Liver (tissue), 9 donors: Measurements from ENCODE around the gene TEX9. TPM values are rescaled to one million over a fixed set of nuclear protein-coding genes. Genes with fewer than 3 reads are reported as not detected.

Source experiments
- DNase-seq: peaks from one replicate; pipeline ENCODE4 v3.0.0-alpha.2; 2017; ENCODE audit warnings: low spot score
- H3K27ac ChIP-seq, 2 donors: one replicate each; pipeline ENCODE4 v1.7.0; 2013; ENCODE audit warnings: inconsistent platforms in 2 of 2, low read length in 2 of 2, control low read depth in 1 of 2, low read depth in 1 of 2, mild to moderate bottlenecking in 1 of 2
- H3K27me3 ChIP-seq, 4 donors: one replicate each; pipeline versions ENCODE4 v1.6.1 to v1.7.0; 2013; ENCODE audit warnings: low read length in 3 of 4, inconsistent platforms in 1 of 4, mild to moderate bottlenecking in 1 of 4, moderate library complexity in 1 of 4; ENCODE audit not compliant: control insufficient read depth in 4 of 4, insufficient read depth in 4 of 4
- H3K36me3 ChIP-seq, 4 donors: one replicate each; pipeline versions ENCODE4 v1.6.1 to v1.7.0; 2013; ENCODE audit warnings: low read length in 3 of 4, mild to moderate bottlenecking in 3 of 4, low read depth in 1 of 4, moderate library complexity in 1 of 4; ENCODE audit not compliant: control insufficient read depth in 4 of 4, insufficient read depth in 3 of 4
- H3K4me1 ChIP-seq, 4 donors: one replicate each; pipeline versions ENCODE4 v1.6.1 to v1.7.0; 2013; ENCODE audit warnings: low read length in 3 of 4, mild to moderate bottlenecking in 3 of 4, moderate library complexity in 1 of 4; ENCODE audit not compliant: control insufficient read depth in 4 of 4, insufficient read depth in 4 of 4
- H3K4me3 ChIP-seq, 3 donors: one replicate each; pipeline versions ENCODE4 v1.6.1 to v1.7.0; 2013; ENCODE audit warnings: low read length in 3 of 3, control low read depth in 1 of 3, low read depth in 1 of 3, mild to moderate bottlenecking in 1 of 3
- H3K9ac ChIP-seq, 2 donors: one replicate each; pipeline ENCODE4 v1.7.0; 2013; ENCODE audit warnings: low read length in 2 of 2, mild to moderate bottlenecking in 2 of 2, moderate library complexity in 2 of 2, control low read depth in 1 of 2, low read depth in 1 of 2
- H3K9me3 ChIP-seq, 4 donors: one replicate each; pipeline versions ENCODE4 v1.6.1 to v1.7.0; 2013; ENCODE audit warnings: low read length in 3 of 4; ENCODE audit not compliant: control insufficient read depth in 4 of 4
- CTCF ChIP-seq: fragments of 150-350 bp; IDR thresholded peaks from 2 replicates; pipeline ENCODE4 v1.5.1; 2017; ENCODE audit warnings: improper control_type of control experiment, low read depth, low read length; ENCODE audit not compliant: missing input control
- EGR1 ChIP-seq, 2 donors: IDR thresholded peaks; 2 replicates each; pipeline ENCODE4 v1.6.1; 2016 to 2018; ENCODE audit warnings: antibody characterized with exemption in 2 of 2, low read depth in 2 of 2
- FOXA1 ChIP-seq: IDR thresholded peaks from 2 replicates; pipeline ENCODE4 v1.6.1; 2016; ENCODE audit warnings: antibody characterized with exemption
- FOXA2 ChIP-seq: IDR thresholded peaks from 2 replicates; pipeline ENCODE4 v1.6.1; 2016; ENCODE audit warnings: antibody characterized with exemption
- GABPA ChIP-seq, 2 donors: IDR thresholded peaks in 1 of 2; conservative IDR thresholded peaks in 1 of 2; 2 replicates each; pipeline ENCODE4 v1.6.1; 2016; ENCODE audit warnings: antibody characterized with exemption in 2 of 2, mild to moderate bottlenecking in 1 of 2, moderate library complexity in 1 of 2
- HNF4A ChIP-seq, 2 donors: conservative IDR thresholded peaks; 2 replicates each; pipeline ENCODE4 v1.6.1; 2016; ENCODE audit warnings: antibody characterized with exemption in 2 of 2, mild to moderate bottlenecking in 2 of 2
- HNF4G ChIP-seq: IDR thresholded peaks from 2 replicates; pipeline ENCODE4 v1.6.1; 2016; ENCODE audit warnings: antibody characterized with exemption
- JUND ChIP-seq, 2 donors: IDR thresholded peaks; 2 replicates each; pipeline ENCODE4 v1.6.1; 2016; ENCODE audit warnings: antibody characterized with exemption in 2 of 2
- MAX ChIP-seq: IDR thresholded peaks from 2 replicates; pipeline ENCODE4 v1.6.1; 2016; ENCODE audit warnings: antibody characterized with exemption
- NR2F2 ChIP-seq: IDR thresholded peaks from 2 replicates; pipeline ENCODE4 v1.6.1; 2016; ENCODE audit warnings: antibody characterized with exemption
- RAD21 ChIP-seq, 2 donors: IDR thresholded peaks; 2 replicates each; pipeline ENCODE4 v1.6.1; 2016; ENCODE audit warnings: antibody characterized with exemption in 2 of 2, mild to moderate bottlenecking in 2 of 2
- RXRA ChIP-seq, 2 donors: IDR thresholded peaks; 2 replicates each; pipeline ENCODE4 v1.6.1; 2017 to 2018; ENCODE audit warnings: antibody characterized with exemption in 2 of 2, mild to moderate bottlenecking in 1 of 2
- TAF1 ChIP-seq: conservative IDR thresholded peaks from 2 replicates; pipeline ENCODE4 v1.6.1; 2016; ENCODE audit warnings: antibody characterized with exemption, mild to moderate bottlenecking
- WGBS: extraction: QIAGEN DNeasy Blood & Tissue Kit; methylation state at CpG from one replicate; pipeline ENCODE4 v1.1.7; 2013; 5-methylcytosine and 5-hydroxymethylcytosine counted together
- polyA plus RNA-seq, 2 donors: library from polyadenylated mRNA; stranded (reverse) in 1 of 2; unstranded in 1 of 2; fragments of 200-250 nt in 1 of 2; fragments of >200 nt in 1 of 2; fragmentation: Nextera tagmentation in 1 of 2; extraction: Ambion mirVana in 1 of 2; gene quantifications; one replicate each; pipeline versions ENCODE4 v1.2.1 to v1.2.3, GENCODE V29; 2013 to 2015
- total RNA-seq, 2 donors: library from RNA; depleted of rRNA; stranded (reverse); fragments of >200 nt; gene quantifications; one replicate each; pipeline ENCODE4 v1.2.3, GENCODE V29; 2014
- TF ChIP-seq, protein P1 (sequence below): IDR thresholded peaks from 2 replicates; pipeline ENCODE4 v1.6.1; 2016; ENCODE audit warnings: antibody characterized with exemption, mild to moderate bottlenecking
- TF ChIP-seq, protein P2 (sequence below): IDR thresholded peaks from 2 replicates; pipeline ENCODE4 v1.6.1; 2016; ENCODE audit warnings: antibody characterized with exemption
- donor health status: healthy.
- donor health status: healthy.
- donor health status: healthy.
- donor health status: healthy.
- donor health status: healthy.

Gene TEX9
- total and polyA plus RNA-seq, 4 donors: 0.48 to 1.4 (median 0.90) TPM

- TF ChIP-seq HNF4A (conservative IDR thresholded peaks at IDR 0.05): no peak
- TF ChIP-seq TAF1: no peak
- no peak for TF ChIP-seq NR2F2
- no peak for TF ChIP-seq CTCF
- no peak for TF ChIP-seq RAD21 (IDR thresholded peaks at IDR 0.05)
- TF ChIP-seq FOXA2: no peak
- TF ChIP-seq HNF4G: no peak
- no peak for TF ChIP-seq MAX
- no peak for TF ChIP-seq GABPA (IDR thresholded peaks at IDR 0.05 in 1 of 2, conservative IDR thresholded peaks at IDR 0.05 in 1 of 2)
- TF ChIP-seq, protein P1, sequence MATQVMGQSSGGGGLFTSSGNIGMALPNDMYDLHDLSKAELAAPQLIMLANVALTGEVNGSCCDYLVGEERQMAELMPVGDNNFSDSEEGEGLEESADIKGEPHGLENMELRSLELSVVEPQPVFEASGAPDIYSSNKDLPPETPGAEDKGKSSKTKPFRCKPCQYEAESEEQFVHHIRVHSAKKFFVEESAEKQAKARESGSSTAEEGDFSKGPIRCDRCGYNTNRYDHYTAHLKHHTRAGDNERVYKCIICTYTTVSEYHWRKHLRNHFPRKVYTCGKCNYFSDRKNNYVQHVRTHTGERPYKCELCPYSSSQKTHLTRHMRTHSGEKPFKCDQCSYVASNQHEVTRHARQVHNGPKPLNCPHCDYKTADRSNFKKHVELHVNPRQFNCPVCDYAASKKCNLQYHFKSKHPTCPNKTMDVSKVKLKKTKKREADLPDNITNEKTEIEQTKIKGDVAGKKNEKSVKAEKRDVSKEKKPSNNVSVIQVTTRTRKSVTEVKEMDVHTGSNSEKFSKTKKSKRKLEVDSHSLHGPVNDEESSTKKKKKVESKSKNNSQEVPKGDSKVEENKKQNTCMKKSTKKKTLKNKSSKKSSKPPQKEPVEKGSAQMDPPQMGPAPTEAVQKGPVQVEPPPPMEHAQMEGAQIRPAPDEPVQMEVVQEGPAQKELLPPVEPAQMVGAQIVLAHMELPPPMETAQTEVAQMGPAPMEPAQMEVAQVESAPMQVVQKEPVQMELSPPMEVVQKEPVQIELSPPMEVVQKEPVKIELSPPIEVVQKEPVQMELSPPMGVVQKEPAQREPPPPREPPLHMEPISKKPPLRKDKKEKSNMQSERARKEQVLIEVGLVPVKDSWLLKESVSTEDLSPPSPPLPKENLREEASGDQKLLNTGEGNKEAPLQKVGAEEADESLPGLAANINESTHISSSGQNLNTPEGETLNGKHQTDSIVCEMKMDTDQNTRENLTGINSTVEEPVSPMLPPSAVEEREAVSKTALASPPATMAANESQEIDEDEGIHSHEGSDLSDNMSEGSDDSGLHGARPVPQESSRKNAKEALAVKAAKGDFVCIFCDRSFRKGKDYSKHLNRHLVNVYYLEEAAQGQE: no peak
- TF ChIP-seq JUND (IDR thresholded peaks at IDR 0.05): no peak
- TF ChIP-seq RXRA (IDR thresholded peaks at IDR 0.05): no peak
- no peak for TF ChIP-seq EGR1 (IDR thresholded peaks at IDR 0.05; ENCODE audit: low read depth in 2 of 2)
- no peak for TF ChIP-seq FOXA1
- Histone ChIP-seq H3K27ac (no peak overlapping the region), H3K27me3 (no peaks in the 10 kb centered on the region), H3K9ac (no peak overlapping the region), H3K4me3 (no peak overlapping the region), H3K4me1 (no peaks in the 10 kb centered on the region), H3K9me3 (peaks cover 0 to 3% (median 0%) of the 10 kb centered on the region in 4 donors), H3K36me3 (no peaks in the 10 kb centered on the region)
- 29% methylated on average over 1 of the region's 1 CpG for WGBS
- no peak for DNase-seq
Measured at GRCh38 chr15:56342653-56343052, 22.6 kb upstream of the TEX9 start.

GRCh38 chr15:56343879-56344278, 21.3 kb upstream of the TEX9 start:
- H3K27ac ChIP-seq: no peak overlapping the region
- DNase-seq: no peak
- no peak overlapping the region for H3K9ac ChIP-seq

More at GRCh38 chr15:56343879-56344278, 21.3 kb upstream of the TEX9 start:
- no peak for TF ChIP-seq JUND (IDR thresholded peaks at IDR 0.05)
- no peak for TF ChIP-seq TAF1
- TF ChIP-seq, protein P2, sequence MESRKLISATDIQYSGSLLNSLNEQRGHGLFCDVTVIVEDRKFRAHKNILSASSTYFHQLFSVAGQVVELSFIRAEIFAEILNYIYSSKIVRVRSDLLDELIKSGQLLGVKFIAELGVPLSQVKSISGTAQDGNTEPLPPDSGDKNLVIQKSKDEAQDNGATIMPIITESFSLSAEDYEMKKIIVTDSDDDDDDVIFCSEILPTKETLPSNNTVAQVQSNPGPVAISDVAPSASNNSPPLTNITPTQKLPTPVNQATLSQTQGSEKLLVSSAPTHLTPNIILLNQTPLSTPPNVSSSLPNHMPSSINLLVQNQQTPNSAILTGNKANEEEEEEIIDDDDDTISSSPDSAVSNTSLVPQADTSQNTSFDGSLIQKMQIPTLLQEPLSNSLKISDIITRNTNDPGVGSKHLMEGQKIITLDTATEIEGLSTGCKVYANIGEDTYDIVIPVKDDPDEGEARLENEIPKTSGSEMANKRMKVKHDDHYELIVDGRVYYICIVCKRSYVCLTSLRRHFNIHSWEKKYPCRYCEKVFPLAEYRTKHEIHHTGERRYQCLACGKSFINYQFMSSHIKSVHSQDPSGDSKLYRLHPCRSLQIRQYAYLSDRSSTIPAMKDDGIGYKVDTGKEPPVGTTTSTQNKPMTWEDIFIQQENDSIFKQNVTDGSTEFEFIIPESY: no peak
- H3K4me3 ChIP-seq: no peak overlapping the region
- peaks cover 0 to 3% (median 0%) of the 10 kb centered on the region in 4 donors for H3K9me3 ChIP-seq
- H3K27me3 ChIP-seq: no peaks in the 10 kb centered on the region
- H3K4me1 ChIP-seq: no peaks in the 10 kb centered on the region
- H3K36me3 ChIP-seq: no peaks in the 10 kb centered on the region
- 66% methylated on average over 2 of the region's 2 CpGs for WGBS
